Ramos (cell line): ENCODE measurements around the gene CASKIN1.

Source experiments
- in situ Hi-C: fragments of 300-500 bp; cut with MboI; formaldehyde crosslinking; loops from one replicate; pipeline ENCODE4 v1.14.3; 2022; ENCODE audit warnings: low sequenced_read_pairs; ENCODE audit not compliant: unreplicated experiment

Gene CASKIN1

DNA sequence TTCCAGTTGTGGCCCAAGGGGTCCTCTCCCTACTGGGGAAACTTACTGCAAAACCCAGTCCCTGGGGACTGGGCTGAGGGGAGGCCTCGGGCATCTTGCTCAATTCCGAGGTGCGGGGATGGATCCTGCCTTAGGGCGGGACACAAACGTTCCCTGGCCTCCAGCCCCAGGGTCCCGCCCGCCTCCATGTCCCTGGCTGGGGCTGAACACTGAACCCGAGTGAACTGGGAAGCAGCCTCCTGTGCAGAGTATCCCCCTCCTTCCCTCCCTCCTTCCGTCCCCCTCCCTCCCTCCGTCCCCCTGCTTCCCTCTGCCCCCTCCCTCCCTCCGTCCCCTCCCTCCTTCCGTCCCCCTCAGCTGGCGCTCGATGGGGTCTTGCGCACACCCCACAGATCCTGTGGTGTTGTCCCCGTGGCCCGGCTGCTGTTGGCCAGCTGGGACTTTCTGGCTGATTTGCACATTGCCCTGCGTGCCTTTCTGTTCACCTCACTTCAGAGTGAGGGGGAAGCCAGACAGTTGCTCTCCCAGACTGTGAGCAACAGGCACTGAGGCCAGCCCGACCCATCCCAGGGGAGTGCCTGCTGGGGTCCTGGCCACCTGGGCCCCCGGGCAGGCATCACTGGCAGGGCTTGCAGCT lies 35.4 kb downstream of the CASKIN1 start:
- in situ Hi-C loops, result no loop called here

GRCh38 chr16:2159175-2159838 lies 37.1 kb downstream of the CASKIN1 start:
- in situ Hi-C loops, result no loop called here

DNA sequence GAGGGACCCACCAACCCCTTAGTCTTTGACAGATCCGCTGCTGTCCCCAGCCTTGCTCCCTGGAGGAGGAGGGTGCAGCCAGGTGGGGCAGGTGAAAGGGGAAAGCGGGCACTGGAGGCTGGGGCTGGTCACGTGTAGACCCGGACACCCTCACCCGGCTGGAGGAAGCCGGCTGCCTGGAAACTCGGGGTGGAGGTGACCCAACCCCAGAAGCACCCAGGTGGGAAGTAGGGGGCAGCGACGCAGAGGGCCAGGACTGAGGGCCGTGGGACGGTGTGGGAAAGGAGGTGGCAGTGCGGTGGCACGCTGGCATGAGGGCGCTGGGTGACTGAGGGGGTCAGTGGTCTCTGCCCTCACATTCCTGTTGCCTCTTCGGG lies 38.2 kb downstream of the CASKIN1 start:
- in situ Hi-C loops, result no loop called here

DNA sequence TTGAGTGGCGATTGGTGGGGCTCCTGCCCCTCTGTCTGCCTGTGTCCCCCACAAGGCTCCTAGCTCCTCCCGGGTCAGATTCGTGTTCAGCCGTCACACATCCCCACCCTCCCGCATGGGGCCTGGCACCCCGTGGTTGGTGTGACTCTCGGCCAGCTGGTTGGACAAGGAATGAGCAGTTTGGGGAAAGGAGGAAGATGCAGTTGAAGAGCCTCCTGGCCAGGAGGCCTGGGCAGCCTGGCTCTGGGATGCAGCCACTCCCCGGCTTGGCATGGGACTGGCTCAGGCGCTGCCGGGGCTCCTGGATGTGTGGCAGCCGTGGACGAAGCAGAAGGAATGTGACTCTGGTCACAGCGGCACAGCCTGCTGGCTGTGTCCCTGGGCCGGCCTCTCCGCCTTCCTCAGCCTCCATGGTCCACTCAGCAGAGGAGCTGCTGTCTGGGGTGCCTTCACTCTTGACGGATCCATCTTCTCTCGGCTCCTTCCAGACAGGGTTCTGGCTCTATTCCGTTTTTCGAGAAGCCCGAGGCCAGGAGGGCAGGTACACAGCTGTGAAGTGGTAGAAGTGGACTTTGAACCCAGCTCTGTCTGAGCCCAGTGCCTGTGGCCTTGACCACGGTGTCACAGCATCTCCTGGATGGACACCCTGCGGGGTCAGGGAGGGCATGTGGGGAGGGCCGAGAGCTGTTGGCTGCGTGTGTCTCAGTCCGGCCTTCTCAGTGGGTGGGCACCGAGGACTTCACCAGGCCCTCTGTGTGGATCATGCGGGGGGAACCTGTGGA lies 38.7 kb downstream of the CASKIN1 start:
- in situ Hi-C loops, result no loop called here

- in situ Hi-C loops, result no loop called here
These were observed 39.6 kb downstream of the CASKIN1 start for GRCh38 chr16:2156849-2157224.

- in situ Hi-C loops, result no loop called here
These were observed 40.2 kb downstream of the CASKIN1 start for GRCh38 chr16:2155977-2156848.

DNA sequence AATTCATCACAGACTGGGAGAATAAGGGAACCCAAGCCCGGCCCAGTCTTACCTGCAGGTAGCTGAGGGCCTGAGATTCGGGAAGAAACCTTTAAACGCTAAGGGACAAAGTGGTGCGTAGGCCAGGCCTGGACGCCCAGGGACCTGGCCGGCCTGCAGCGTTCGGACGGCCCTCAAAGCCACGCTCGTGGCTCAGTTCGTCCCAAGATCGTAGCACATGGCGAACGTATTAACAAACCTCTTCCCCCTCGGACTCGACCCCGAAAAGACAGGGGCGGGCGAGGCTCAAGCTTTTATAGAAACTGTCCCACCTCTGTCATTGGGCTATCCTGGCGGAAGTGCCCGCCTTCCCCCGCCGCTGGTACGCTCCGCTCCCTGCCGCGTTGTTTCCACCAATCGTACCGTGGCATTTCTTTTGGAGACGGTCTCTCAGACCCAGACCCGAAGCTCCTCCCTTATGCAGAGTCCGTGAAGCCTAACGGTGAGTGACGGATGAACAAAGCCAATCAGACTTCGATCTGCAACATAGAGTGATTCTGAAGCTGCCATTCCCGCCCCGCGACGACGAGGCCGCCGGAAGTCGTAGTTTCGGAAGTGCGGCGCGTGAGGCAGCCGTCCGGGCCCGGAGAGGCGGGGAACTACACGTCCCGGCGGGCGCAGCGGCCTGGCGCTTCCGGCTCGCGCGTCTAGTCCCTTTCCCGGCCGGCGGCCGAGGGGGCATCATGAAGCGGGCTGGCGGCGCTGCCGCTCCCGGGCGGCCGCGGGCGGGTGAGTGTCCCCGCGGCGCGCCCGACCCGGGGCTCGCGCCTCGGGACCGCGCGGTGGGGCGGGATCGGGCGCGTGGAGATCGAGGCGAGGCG lies 41.1 kb downstream of the CASKIN1 start, which contains the start of gene TRAF7:
Gene TRAF7 (plus strand): TSS at position 692 of the 860 bp plus-strand sequence. CDS start 8,139 bp downstream, outside the sequence.
- in situ Hi-C loops, result no loop called here

- in situ Hi-C loops, result no loop called here
These were observed 41.8 kb downstream of the CASKIN1 start for GRCh38 chr16:2154533-2155090.

DNA sequence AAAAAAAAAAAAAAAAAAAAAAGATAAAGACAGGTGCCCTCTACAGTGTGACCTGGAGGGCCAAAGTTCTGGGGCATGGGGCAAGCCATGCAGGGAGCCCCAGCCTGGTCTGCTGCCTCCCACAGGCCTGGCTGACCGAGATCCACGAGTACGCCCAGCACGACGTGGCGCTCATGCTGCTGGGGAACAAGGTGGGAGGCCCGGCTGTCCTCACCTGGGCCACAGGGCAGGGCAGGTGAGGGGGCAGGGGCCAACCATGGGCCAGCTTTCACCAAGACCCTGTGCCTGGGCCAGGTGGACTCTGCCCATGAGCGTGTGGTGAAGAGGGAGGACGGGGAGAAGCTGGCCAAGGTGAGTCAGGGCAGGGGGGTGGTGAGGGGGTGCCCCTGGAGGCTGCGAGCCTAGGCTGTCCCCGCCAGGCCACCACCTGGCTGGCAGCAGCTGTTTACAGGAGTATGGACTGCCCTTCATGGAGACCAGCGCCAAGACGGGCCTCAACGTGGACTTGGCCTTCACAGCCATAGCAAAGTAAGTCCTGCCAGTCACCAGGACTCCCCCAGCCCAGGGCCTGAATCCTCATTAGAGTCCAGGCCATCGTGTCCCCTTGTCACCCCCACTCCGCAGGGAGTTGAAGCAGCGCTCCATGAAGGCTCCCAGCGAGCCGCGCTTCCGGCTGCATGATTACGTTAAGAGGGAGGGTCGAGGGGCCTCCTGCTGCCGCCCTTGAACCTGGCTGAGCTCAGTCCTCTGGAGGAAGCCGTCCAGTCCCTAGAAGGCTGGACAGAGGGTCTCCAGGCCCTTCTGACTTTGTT lies 43.5 kb downstream of the CASKIN1 start:
- in situ Hi-C loops, result no loop called here

- in situ Hi-C loops, result no loop called here
These were observed 45.0 kb downstream of the CASKIN1 start for GRCh38 chr16:2151188-2152091.

- in situ Hi-C loops, result no loop called here
These were observed 45.8 kb downstream of the CASKIN1 start for GRCh38 chr16:2150418-2151187.

- in situ Hi-C loops, result loop anchor here (5.0 to 10.0 kb wide), 2 partner anchors 65 to 128 kb away; no protein-coding TSS in a partner anchor
These were observed 46.6 kb downstream of the CASKIN1 start for GRCh38 chr16:2149630-2150417.

GRCh38 chr16:2148714-2149629 lies 47.4 kb downstream of the CASKIN1 start:
- in situ Hi-C loops, result loop anchor here (5.0 to 10.0 kb wide), 2 partner anchors 64 to 127 kb away; no protein-coding TSS in a partner anchor

DNA sequence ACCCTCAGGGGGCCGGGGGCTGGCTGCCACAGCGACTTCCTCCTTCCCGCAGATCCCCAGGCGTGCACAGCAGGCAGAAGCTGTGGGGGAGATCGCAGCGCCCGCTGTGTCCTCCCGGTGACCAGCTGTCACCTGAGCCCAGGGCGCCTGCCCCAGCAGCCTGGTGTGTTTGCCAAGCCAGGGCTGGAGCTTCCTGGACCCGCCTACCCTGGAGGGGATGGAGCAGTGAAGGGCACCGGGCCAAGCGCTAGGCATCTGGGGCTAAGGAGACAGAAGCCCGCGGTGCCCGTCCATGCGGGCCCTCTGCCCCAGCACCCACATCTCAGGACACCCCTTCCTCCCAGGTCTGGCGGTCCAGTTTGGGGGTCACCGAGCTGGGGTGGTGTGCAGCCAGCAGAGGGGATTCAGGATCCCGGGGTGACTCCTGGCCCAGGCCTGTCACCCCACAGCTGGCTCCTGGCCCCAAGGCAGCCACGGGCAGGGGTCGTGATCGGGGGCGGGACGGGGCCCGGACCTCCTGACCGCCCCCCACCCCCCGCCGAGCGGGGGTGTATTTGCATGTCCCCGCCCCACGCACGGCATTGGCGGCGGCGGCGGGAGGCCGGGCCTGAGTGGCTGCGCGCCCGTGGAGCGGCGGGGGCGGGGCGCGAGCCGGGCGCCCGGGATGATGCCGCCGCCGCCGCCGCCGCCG lies 48.3 kb downstream of the CASKIN1 start, which contains the start of gene RAB26:
Gene RAB26 (plus strand): TSS at position 645 of the 691 bp plus-strand sequence. CDS start 159 bp downstream, outside the sequence.
- in situ Hi-C loops, result loop anchor here (5.0 to 10.0 kb wide), 2 partner anchors 63 to 126 kb away; no protein-coding TSS in a partner anchor
